ENCODE results near the gene KRTAP1-3. TPM values are rescaled to one million over a fixed set of nuclear protein-coding genes. Genes with fewer than 3 reads are reported as not detected.

KRTAP1-3 gene
- total and polyA plus RNA-seq, 2 of the 4 experiments (the other 2 are of a cell fraction): not detected

DNA sequence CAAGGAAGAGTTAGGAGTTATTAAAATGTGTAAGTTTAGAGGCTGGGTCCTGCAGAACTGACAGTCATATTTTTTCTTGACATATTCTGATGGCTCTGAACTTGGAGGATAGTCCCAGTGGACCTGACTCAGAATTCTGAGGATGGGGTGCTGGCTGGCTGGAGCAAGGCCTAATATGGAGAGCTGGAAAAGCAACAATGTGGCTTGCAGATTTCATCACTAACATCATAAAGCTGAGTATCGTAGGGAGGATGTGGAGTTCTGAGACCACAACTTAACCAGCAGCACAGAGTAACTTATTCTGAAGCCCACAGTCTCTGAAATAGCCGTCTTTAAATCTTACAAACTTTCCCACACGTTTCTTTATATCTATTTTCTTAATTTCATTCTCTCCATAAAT lies 10.0 kb downstream of the KRTAP1-3 start:
- Histone ChIP-seq H3K18ac (ENCODE audit: low read depth, low read length) (no peak overlapping the region; the same call in 1 of the 2 replicates), H3K36me3 (ENCODE audit: control insufficient read depth, insufficient read depth, low read length) (no peaks in the 10 kb centered on the region), H2AFZ (replicated peaks; ENCODE audit: low read length, poor library complexity) (no peak overlapping the region), H3K9me3 (ENCODE audit: control insufficient read depth, insufficient read depth, low read length) (no peaks in the 10 kb centered on the region; the same call in 1 of the 2 replicates), H3K79me1 (ENCODE audit: low read depth in 1 of 2, low read length in 2 of 2) (no peaks in the 10 kb centered on the region), H4K8ac (ENCODE audit: low read depth in 2 of 2, low read length in 2 of 2) (peak overlapping the region; percentile 10 to 24; a peak in 1 of 4 replicates), H3K27me3 (ENCODE audit: control insufficient read depth, insufficient read depth, low read length) (no peaks in the 10 kb centered on the region), H3K14ac (replicated peaks; ENCODE audit: low read depth, low read length) (no peak overlapping the region; the same call in 1 of the 2 replicates), H4K91ac (ENCODE audit: insufficient read depth, low read depth, low read length) (no peak overlapping the region), H4K20me1 (ENCODE audit: insufficient read depth, low read length) (no peaks in the 10 kb centered on the region), H3K27ac (ENCODE audit: insufficient read depth, low read length) (no peak overlapping the region), H3K4me3 (ENCODE audit: insufficient read depth, low read depth, low read length) (no peak overlapping the region), H3K56ac (ENCODE audit: extremely low read depth, insufficient read depth, low read length) (no peak overlapping the region), H2BK20ac (ENCODE audit: low read depth, low read length) (peak overlapping the region; percentile 13; the same call in 1 of the 2 replicates), H2BK5ac (ENCODE audit: low read depth, low read length, poor library complexity, severe bottlenecking) (peak overlapping the region; percentile 14), H3K23ac (ENCODE audit: low read depth, low read length) (no peak overlapping the region), H3K9ac (ENCODE audit: low read depth, low read length) (no peak overlapping the region), H2AK5ac (ENCODE audit: low read depth, low read length) (no peak overlapping the region), H4K5ac (ENCODE audit: low read depth, low read length) (no peak overlapping the region; the same call in 1 of the 2 replicates), H3K4ac (ENCODE audit: low read depth, low read length) (0 out of 2 replicates have a peak overlapping the region, but pooled peaks have one; percentile 3), H3K4me2 (ENCODE audit: low read depth, low read length) (no peak overlapping the region), H3K9me1 (ENCODE audit: insufficient read depth, low read length) (peaks cover 7% of the 10 kb centered on the region), H2AK9ac (replicated peaks; ENCODE audit: low read depth, low read length, poor library complexity) (no peak overlapping the region), H2BK15ac (ENCODE audit: low read depth, low read length) (no peak overlapping the region; the same call in 2 of the 3 replicates), H2BK120ac (ENCODE audit: low read depth, low read length) (0 out of 2 replicates have a peak overlapping the region, but pooled peaks have one; percentile 3), H3K4me1 (ENCODE audit: control insufficient read depth, insufficient read depth, low read length) (peaks cover 9% of the 10 kb centered on the region)
- intact Hi-C loops (cut with micrococcal nuclease): no loop called here
- dilution Hi-C loops (cut with HindIII; ENCODE audit: low sequenced_read_pairs, unreplicated experiment): no loop called here
- TF ChIP-seq SMC3 (IDR thresholded peaks at IDR 0.05; ENCODE audit: low read depth, low read length) (no peak), CHD1 (IDR thresholded peaks at IDR 0.05; ENCODE audit: low read depth, low read length) (no peak), ELK1 (IDR thresholded peaks at IDR 0.05; ENCODE audit: borderline replicate concordance, low read depth, low read length) (no peak), MXI1 (IDR thresholded peaks at IDR 0.05; ENCODE audit: borderline replicate concordance, low read depth, low read length) (no peak), NFE2L2 (IDR thresholded peaks at IDR 0.05; ENCODE audit: low read depth, low read length) (no peak), CEBPB (IDR thresholded peaks at IDR 0.05; ENCODE audit: low read depth, low read length) (no peak), RAD21 (IDR thresholded peaks at IDR 0.05; ENCODE audit: low read length) (no peak)
- no peak for ATAC-seq (ENCODE audit: low read depth)
- in situ Hi-C loops (cut with MboI; ENCODE audit: low sequenced_read_pairs): no loop called here
- WGBS, 2 experiments (ENCODE audit: extremely low coverage in 2 of 2, insufficient read length in 1 of 2): 100% methylated on average over 2 of the region's 3 CpGs; no CpG with 5 or more reads in 1 of the 2 experiments
- no TSS peak for BruUV-seq (replicated peaks)
- ChIA-PET POLR2A (ENCODE audit: unreplicated experiment) (no interaction called here), CTCF (interaction anchor here (1.3 kb wide), 1 partner anchor 44 kb away, joined by 3 read pairs; no protein-coding TSS in a partner anchor)
- peak; percentile 14 for DNase-seq

Data from IMR-90 (cell line).